Upper lobe of right lung (tissue), 1 donor: ENCODE results near the gene UBE2J1. TPM values are rescaled to one million over a fixed set of nuclear protein-coding genes. Genes with fewer than 3 reads are reported as not detected.

Source experiments
- ATAC-seq: fragments of 200-7000 bp; cut with Tn5 transposase; one replicate; pipeline ENCODE4 v1.9.1; 2020; ENCODE audit warnings: mild to moderate bottlenecking, moderate library complexity
- DNase-seq: peaks from one replicate; pipeline ENCODE4 v3.0.0-alpha.2; 2020
- H3K27ac ChIP-seq: fragments of 200-600 bp; one replicate; pipeline ENCODE4 v1.8.0; 2022
- H3K27me3 ChIP-seq: fragments of 200-600 bp; one replicate; pipeline ENCODE4 v1.8.0; 2022; ENCODE audit warnings: mild to moderate bottlenecking
- H3K36me3 ChIP-seq: fragments of 200-600 bp; one replicate; pipeline ENCODE4 v1.8.0; 2022
- H3K4me1 ChIP-seq: fragments of 200-600 bp; one replicate; pipeline ENCODE4 v1.8.0; 2022
- H3K4me3 ChIP-seq: fragments of 200-600 bp; one replicate; pipeline ENCODE4 v1.8.0; 2022; ENCODE audit warnings: mild to moderate bottlenecking
- H3K9me3 ChIP-seq: fragments of 200-600 bp; one replicate; pipeline ENCODE4 v1.8.0; 2022
- intact Hi-C: fragments of 100-400 bp; cut with DNase I; formaldehyde crosslinking; loops from one replicate; pipeline ENCODE4 v1.11.0; 2022
- total RNA-seq: library from RNA; stranded (reverse); fragmentation: NEBNext Ultra II Directional; extraction: Animal tissue kit (Norgen Biotek cat#: 25700); gene quantifications from one replicate; pipeline ENCODE4 v1.2.1, GENCODE V29; 2021
- TF ChIP-seq, protein P1 (sequence below): fragments of 200-600 bp; IDR thresholded peaks from one replicate; pipeline ENCODE4 v1.8.0; 2022; ENCODE audit warnings: antibody characterized with exemption
- donor health status: DM: no; HTN: yes; CAD: no; lungs with severe emphysema.

The UBE2J1 gene
- total RNA-seq, 1 donor from 2014 or later: 42.7 TPM

DNA sequence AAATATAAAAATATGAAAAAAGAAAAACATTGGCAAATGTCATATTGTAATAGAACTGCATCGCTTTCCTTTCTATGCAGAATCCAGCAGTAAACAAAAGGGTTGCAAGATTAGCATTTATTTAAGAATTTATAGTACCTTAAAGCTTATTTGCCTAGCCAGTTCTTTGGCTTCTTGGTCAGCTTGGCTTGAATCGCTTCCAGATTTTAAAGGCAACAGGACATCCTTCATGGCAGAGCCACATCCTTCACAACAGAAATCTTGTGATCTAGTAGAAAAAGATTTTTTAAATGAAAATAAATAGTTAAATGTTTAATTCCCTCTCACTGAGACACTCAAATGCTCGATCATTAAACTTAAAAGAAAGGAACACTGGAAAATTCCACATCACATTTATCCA is 17.4 kb downstream of the UBE2J1 start:
- no peak for DNase-seq
- intact Hi-C loops: no loop called here
- Histone ChIP-seq H3K4me1 (no peaks in the 10 kb centered on the region), H3K27ac (no peak overlapping the region), H3K4me3 (no peak overlapping the region), H3K27me3 (no peaks in the 10 kb centered on the region), H3K9me3 (no peaks in the 10 kb centered on the region), H3K36me3 (peaks cover 96% of the 10 kb centered on the region)
- ATAC-seq: no peak
- TF ChIP-seq, protein P1, sequence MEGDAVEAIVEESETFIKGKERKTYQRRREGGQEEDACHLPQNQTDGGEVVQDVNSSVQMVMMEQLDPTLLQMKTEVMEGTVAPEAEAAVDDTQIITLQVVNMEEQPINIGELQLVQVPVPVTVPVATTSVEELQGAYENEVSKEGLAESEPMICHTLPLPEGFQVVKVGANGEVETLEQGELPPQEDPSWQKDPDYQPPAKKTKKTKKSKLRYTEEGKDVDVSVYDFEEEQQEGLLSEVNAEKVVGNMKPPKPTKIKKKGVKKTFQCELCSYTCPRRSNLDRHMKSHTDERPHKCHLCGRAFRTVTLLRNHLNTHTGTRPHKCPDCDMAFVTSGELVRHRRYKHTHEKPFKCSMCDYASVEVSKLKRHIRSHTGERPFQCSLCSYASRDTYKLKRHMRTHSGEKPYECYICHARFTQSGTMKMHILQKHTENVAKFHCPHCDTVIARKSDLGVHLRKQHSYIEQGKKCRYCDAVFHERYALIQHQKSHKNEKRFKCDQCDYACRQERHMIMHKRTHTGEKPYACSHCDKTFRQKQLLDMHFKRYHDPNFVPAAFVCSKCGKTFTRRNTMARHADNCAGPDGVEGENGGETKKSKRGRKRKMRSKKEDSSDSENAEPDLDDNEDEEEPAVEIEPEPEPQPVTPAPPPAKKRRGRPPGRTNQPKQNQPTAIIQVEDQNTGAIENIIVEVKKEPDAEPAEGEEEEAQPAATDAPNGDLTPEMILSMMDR: no peak

DNA sequence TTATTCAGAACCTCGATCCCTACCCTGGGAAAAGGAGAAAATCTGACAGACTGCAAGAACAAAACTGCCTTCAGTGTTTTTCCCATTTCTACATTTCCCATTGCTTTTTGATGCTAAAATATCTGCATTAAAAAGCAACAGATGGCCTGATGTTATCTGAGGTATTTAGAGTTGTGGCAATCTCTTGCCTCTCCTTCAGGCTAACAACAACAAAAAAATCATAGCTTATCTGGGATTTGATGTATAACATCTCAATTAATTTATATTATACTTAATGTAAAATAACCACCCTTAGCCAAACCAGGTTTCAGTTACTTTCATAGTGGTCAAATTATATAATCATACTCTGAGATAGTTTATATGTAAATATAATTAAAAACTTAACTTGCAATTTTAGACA is 21.6 kb downstream of the UBE2J1 start:
- peaks cover 100% of the 10 kb centered on the region for H3K36me3 ChIP-seq

DNA sequence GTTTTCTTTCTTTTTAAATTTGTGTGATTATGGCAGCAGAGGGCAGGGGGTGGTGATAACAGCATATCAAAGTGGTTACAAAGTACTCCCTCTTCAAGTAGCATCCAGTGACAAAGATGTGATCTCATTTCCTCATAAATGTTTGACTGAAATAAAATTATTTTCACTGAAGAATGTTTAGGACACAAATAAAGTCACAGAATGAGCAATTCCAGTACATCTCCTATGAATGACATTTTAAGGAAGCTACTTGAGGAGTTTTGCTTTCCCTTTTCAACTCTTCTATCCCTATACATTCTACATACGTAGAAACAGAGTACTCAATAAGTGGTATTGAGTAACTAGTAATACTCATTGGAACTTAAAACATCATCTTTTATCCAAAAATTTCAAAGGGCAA is 23.5 kb downstream of the UBE2J1 start:
- Histone ChIP-seq H3K36me3 (peaks cover 93% of the 10 kb centered on the region), H3K27ac (no peak overlapping the region), H3K4me3 (no peak overlapping the region), H3K27me3 (no peaks in the 10 kb centered on the region), H3K9me3 (no peaks in the 10 kb centered on the region), H3K4me1 (no peaks in the 10 kb centered on the region)
- DNase-seq (no peak), ATAC-seq (no peak)
- TF ChIP-seq, protein P1: no peak
- intact Hi-C loops: no loop called here

More for the DNA sequence above, 21.6 kb downstream of the UBE2J1 start:
- ATAC-seq (no peak), DNase-seq (no peak)
- H3K9me3 ChIP-seq: no peaks in the 10 kb centered on the region
- no peak overlapping the region for H3K4me3 ChIP-seq
- H3K4me1 ChIP-seq: no peaks in the 10 kb centered on the region
- no peak overlapping the region for H3K27ac ChIP-seq
- intact Hi-C loops: no loop called here
- no peaks in the 10 kb centered on the region for H3K27me3 ChIP-seq
- TF ChIP-seq, protein P1: no peak

DNA sequence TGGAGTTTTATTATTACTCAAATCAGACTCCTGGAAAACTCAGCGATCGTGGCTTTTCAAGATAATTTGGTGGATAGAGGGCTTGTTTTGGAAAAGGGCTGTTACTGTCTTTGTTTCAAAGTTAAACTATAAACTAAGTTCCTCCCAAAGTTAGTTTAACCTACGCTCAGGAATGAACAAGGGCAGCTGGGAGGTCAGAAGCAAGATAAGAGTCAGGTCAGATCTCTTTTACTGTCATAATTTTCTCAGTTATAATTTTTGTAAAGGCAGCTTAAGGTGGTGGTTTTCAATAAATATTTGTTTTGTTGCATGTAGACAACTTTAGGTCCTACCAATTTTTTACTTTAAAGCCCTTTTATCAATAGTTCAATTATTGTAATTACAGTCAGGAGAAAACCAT is 28.2 kb downstream of the UBE2J1 start:
- no peak for ATAC-seq
- Histone ChIP-seq H3K9me3 (no peaks in the 10 kb centered on the region), H3K36me3 (peaks cover 46% of the 10 kb centered on the region), H3K4me1 (no peaks in the 10 kb centered on the region), H3K4me3 (no peak overlapping the region), H3K27me3 (no peaks in the 10 kb centered on the region), H3K27ac (no peak overlapping the region)
- TF ChIP-seq, protein P1: no peak
- intact Hi-C loops: no loop called here
- no peak for DNase-seq

DNA sequence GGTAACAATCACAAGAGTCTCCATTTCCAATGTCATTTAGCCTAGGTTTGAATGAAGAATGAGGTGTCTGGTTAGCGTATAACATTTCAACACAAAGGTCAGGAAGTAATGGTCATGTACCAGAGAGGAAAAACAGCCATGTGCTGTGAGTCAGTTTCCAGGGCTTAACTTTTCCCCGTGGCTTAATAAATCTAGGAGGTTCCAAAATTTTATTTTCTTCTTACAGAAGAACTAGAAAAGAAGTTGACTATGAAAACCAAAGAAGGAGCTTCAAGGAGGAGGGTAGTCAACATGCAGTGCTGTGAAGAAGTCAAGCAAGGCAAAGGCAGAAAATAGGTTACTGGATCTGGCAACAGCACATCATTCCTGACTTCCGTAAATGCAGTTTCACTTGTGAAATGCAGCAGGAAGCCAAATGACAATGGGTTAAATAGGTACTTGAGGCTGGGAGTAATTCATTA is 29.0 kb downstream of the UBE2J1 start:
- DNase-seq (no peak), ATAC-seq (peak; percentile 44)
- intact Hi-C loops: no loop called here
- Histone ChIP-seq H3K4me3 (no peak overlapping the region), H3K27me3 (no peaks in the 10 kb centered on the region), H3K36me3 (peaks cover 38% of the 10 kb centered on the region), H3K9me3 (no peaks in the 10 kb centered on the region), H3K27ac (no peak overlapping the region), H3K4me1 (no peaks in the 10 kb centered on the region)
- TF ChIP-seq, protein P1: no peak
